SK-N-SH treated with all-trans-retinoic acid at 6 μM for 48 hours (cell line): Measurements from ENCODE around the gene ELOVL7.
"Not testable (repeated sequence)": the region's sequence is repeated elsewhere in the genome, so short reads cannot be mapped to it uniquely, and the experiment has no call there.

Source experiments
- ATAC-seq: fragments of 200-7000 bp; cut with Tn5 transposase; 3 replicates; pipeline ENCODE4 v1.9.1; 2020; ENCODE audit warnings: mild to moderate bottlenecking, moderate library complexity
- ARNTL ChIP-seq: fragments of 450-650 bp; formaldehyde crosslinking; IDR thresholded peaks from 2 replicates; pipeline ENCODE4 v1.5.0; 2020; ENCODE audit warnings: low read depth, mild to moderate bottlenecking, moderate library complexity, borderline replicate concordance
- CSDC2 ChIP-seq: fragments of 250-450 bp; sonication (Bioruptor Pico); IDR thresholded peaks from 2 replicates; pipeline ENCODE4 v1.5.0; 2020; ENCODE audit warnings: mild to moderate bottlenecking, moderate library complexity
- ESRRG ChIP-seq: fragments of 250-450 bp; sonication (Bioruptor Pico); IDR thresholded peaks from 2 replicates; pipeline ENCODE4 v1.6.1; 2021; ENCODE audit warnings: mild to moderate bottlenecking
- GLIS3 ChIP-seq: fragments of 250-450 bp; sonication (Bioruptor Pico); IDR thresholded peaks from 2 replicates; pipeline ENCODE4 v1.5.0; 2020; ENCODE audit warnings: mild to moderate bottlenecking, moderate library complexity
- ISL1 ChIP-seq: fragments of 250-450 bp; sonication (Bioruptor Pico); IDR thresholded peaks from 2 replicates; pipeline ENCODE4 v2.1.2; 2022; ENCODE audit warnings: mild to moderate bottlenecking, moderate library complexity
- OSR1 ChIP-seq: fragments of 250-450 bp; sonication (Bioruptor Pico); IDR thresholded peaks from 2 replicates; pipeline ENCODE4 v1.8.0; 2022; ENCODE audit warnings: moderate library complexity, mild to moderate bottlenecking, inconsistent platforms
- PPARA ChIP-seq: fragments of 250-450 bp; sonication (Bioruptor Pico); IDR thresholded peaks from 2 replicates; pipeline ENCODE4 v1.5.0; 2020; ENCODE audit warnings: mild to moderate bottlenecking, borderline replicate concordance
- RARB ChIP-seq: fragments of 250-450 bp; sonication (Bioruptor Pico); IDR thresholded peaks from 2 replicates; pipeline ENCODE4 v1.8.0; 2021; ENCODE audit warnings: mild to moderate bottlenecking, moderate library complexity
- SNAI2 ChIP-seq: fragments of 250-450 bp; sonication (Bioruptor Pico); IDR thresholded peaks from 2 replicates; pipeline ENCODE4 v1.5.0; 2020; ENCODE audit warnings: mild to moderate bottlenecking, moderate library complexity
- TCF4 ChIP-seq: fragments of 250-450 bp; sonication (Bioruptor Pico); IDR thresholded peaks from 2 replicates; pipeline ENCODE4 v1.8.0; 2021; ENCODE audit warnings: mild to moderate bottlenecking, moderate library complexity, borderline replicate concordance
- TOX ChIP-seq: fragments of 250-450 bp; sonication (Bioruptor Pico); IDR thresholded peaks from 2 replicates; pipeline ENCODE4 v1.8.0; 2021; ENCODE audit warnings: mild to moderate bottlenecking, moderate library complexity, borderline replicate concordance
- ZC3H10 ChIP-seq: fragments of 250-450 bp; sonication (Bioruptor Pico); IDR thresholded peaks from 2 replicates; pipeline ENCODE4 v1.5.1; 2021; ENCODE audit warnings: mild to moderate bottlenecking, moderate library complexity
- ZFP3 ChIP-seq: fragments of 250-450 bp; sonication (Bioruptor Pico); IDR thresholded peaks from 2 replicates; pipeline ENCODE4 v1.5.0; 2020; ENCODE audit warnings: mild to moderate bottlenecking, moderate library complexity
- ZNF565 ChIP-seq: fragments of 450-650 bp; formaldehyde crosslinking; conservative IDR thresholded peaks from 2 replicates; pipeline ENCODE4 v1.5.0; 2020; ENCODE audit warnings: low read depth, mild to moderate bottlenecking, moderate library complexity
- ZNF70 ChIP-seq: fragments of 450-650 bp; formaldehyde crosslinking; IDR thresholded peaks from 2 replicates; pipeline ENCODE4 v1.5.0; 2020; ENCODE audit warnings: mild to moderate bottlenecking, moderate library complexity
- TF ChIP-seq, protein P1 (sequence below): fragments of 250-450 bp; sonication (Bioruptor Pico); IDR thresholded peaks from 2 replicates; pipeline ENCODE4 v1.5.0; 2020; ENCODE audit warnings: mild to moderate bottlenecking, moderate library complexity
- TF ChIP-seq, protein P2 (sequence below): fragments of 250-450 bp; sonication (Bioruptor Pico); IDR thresholded peaks from 2 replicates; pipeline ENCODE4 v1.8.0; 2021; ENCODE audit warnings: low read depth, mild to moderate bottlenecking, moderate library complexity, borderline replicate concordance
- TF ChIP-seq, protein P3 (sequence below): fragments of 250-450 bp; sonication (Bioruptor Pico); IDR thresholded peaks from 2 replicates; pipeline ENCODE4 v1.5.1; 2021; ENCODE audit warnings: mild to moderate bottlenecking, moderate library complexity
- TF ChIP-seq, protein P4 (sequence below): fragments of 250-450 bp; sonication (Bioruptor Pico); IDR thresholded peaks from 2 replicates; pipeline ENCODE4 v1.8.0; 2020; ENCODE audit warnings: mild to moderate bottlenecking, moderate library complexity, borderline replicate concordance

The ELOVL7 gene

DNA sequence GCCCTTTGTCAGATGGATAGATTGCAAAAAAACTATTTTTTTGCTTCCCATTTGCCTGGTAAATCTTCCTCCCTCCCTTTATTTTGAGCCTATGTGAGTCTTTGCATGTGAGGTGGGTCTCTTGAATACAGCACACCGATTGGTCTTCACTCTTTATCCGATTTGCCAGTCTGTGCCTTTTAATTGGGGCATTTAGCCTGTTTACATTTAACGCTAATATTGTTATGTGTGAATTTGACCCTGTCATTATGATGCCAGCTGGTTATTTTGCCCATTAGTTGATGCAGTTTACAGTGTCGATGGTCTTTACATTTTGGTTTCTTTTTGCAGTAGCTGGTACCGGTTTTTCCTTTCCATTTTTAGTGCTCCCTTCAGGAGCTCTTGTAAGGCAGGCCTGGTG is 131.1 kb downstream of the ELOVL7 start:
- ATAC-seq: no peak
- TF ChIP-seq RARB (CRISPR knock-in tag) (no peak), GLIS3 (CRISPR knock-in tag) (no peak), TCF4 (CRISPR knock-in tag) (no peak), ZNF565 (CRISPR knock-in tag) (no peak), ESRRG (CRISPR knock-in tag) (no peak), ZNF70 (no peak), ISL1 (CRISPR knock-in tag) (no peak), ZFP3 (CRISPR knock-in tag) (no peak)
- TF ChIP-seq, protein P1, sequence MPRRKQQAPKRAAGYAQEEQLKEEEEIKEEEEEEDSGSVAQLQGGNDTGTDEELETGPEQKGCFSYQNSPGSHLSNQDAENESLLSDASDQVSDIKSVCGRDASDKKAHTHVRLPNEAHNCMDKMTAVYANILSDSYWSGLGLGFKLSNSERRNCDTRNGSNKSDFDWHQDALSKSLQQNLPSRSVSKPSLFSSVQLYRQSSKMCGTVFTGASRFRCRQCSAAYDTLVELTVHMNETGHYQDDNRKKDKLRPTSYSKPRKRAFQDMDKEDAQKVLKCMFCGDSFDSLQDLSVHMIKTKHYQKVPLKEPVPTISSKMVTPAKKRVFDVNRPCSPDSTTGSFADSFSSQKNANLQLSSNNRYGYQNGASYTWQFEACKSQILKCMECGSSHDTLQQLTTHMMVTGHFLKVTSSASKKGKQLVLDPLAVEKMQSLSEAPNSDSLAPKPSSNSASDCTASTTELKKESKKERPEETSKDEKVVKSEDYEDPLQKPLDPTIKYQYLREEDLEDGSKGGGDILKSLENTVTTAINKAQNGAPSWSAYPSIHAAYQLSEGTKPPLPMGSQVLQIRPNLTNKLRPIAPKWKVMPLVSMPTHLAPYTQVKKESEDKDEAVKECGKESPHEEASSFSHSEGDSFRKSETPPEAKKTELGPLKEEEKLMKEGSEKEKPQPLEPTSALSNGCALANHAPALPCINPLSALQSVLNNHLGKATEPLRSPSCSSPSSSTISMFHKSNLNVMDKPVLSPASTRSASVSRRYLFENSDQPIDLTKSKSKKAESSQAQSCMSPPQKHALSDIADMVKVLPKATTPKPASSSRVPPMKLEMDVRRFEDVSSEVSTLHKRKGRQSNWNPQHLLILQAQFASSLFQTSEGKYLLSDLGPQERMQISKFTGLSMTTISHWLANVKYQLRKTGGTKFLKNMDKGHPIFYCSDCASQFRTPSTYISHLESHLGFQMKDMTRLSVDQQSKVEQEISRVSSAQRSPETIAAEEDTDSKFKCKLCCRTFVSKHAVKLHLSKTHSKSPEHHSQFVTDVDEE (CRISPR knock-in tag): no peak
- TF ChIP-seq, protein P2, sequence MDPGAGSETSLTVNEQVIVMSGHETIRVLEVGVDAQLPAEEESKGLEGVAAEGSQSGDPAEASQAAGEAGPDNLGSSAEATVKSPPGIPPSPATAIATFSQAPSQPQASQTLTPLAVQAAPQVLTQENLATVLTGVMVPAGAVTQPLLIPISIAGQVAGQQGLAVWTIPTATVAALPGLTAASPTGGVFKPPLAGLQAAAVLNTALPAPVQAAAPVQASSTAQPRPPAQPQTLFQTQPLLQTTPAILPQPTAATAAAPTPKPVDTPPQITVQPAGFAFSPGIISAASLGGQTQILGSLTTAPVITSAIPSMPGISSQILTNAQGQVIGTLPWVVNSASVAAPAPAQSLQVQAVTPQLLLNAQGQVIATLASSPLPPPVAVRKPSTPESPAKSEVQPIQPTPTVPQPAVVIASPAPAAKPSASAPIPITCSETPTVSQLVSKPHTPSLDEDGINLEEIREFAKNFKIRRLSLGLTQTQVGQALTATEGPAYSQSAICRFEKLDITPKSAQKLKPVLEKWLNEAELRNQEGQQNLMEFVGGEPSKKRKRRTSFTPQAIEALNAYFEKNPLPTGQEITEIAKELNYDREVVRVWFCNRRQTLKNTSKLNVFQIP (CRISPR knock-in tag): no peak
- TF ChIP-seq, protein P3, sequence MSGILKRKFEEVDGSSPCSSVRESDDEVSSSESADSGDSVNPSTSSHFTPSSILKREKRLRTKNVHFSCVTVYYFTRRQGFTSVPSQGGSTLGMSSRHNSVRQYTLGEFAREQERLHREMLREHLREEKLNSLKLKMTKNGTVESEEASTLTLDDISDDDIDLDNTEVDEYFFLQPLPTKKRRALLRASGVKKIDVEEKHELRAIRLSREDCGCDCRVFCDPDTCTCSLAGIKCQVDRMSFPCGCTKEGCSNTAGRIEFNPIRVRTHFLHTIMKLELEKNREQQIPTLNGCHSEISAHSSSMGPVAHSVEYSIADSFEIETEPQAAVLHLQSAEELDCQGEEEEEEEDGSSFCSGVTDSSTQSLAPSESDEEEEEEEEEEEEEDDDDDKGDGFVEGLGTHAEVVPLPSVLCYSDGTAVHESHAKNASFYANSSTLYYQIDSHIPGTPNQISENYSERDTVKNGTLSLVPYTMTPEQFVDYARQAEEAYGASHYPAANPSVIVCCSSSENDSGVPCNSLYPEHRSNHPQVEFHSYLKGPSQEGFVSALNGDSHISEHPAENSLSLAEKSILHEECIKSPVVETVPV (CRISPR knock-in tag): no peak

DNA sequence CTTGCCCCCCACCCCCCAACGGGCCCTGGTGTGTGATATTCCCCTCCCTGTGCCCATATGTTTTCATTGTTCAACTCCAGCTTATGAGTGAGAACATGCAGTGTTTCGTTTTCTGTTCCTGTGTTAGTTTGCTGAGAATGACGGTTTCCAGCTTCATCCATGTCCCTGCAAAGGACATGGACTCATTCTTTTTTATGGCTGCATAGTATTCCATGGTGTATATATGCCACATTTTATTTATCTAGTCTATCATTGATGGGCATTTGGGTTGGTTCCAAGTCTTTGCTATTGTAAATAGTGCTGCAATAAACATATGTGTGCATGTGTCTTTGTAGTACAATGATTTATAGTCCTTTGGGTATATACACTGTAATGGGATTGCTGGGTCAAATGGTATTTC is 132.2 kb downstream of the ELOVL7 start:
- not testable (repeated sequence) for ATAC-seq

DNA sequence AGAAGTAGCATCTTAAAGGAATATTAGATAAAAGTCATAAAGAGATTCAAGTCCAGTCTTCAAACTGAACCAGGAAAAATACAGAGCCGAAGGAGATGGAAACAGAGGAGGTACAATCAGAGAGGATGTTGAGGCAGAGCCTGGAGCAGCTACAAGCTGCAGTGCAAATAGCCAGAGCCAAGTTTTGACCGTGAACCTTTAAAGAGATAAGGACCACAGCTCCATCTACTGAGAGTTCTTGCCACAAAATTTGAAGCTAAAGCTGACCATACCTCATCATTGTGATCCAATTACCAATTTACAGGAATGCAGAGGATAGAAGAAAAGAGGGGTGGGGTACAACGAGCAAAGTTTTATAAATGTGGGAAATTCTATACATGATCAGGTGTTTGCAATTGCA is 133.7 kb downstream of the ELOVL7 start:
- TF ChIP-seq, protein P3 (CRISPR knock-in tag): no peak
- no peak for TF ChIP-seq ZC3H10 (CRISPR knock-in tag)
- TF ChIP-seq, protein P4, sequence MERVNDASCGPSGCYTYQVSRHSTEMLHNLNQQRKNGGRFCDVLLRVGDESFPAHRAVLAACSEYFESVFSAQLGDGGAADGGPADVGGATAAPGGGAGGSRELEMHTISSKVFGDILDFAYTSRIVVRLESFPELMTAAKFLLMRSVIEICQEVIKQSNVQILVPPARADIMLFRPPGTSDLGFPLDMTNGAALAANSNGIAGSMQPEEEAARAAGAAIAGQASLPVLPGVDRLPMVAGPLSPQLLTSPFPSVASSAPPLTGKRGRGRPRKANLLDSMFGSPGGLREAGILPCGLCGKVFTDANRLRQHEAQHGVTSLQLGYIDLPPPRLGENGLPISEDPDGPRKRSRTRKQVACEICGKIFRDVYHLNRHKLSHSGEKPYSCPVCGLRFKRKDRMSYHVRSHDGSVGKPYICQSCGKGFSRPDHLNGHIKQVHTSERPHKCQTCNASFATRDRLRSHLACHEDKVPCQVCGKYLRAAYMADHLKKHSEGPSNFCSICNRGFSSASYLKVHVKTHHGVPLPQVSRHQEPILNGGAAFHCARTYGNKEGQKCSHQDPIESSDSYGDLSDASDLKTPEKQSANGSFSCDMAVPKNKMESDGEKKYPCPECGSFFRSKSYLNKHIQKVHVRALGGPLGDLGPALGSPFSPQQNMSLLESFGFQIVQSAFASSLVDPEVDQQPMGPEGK: no peak
- TF ChIP-seq TCF4 (CRISPR knock-in tag): no peak
- TF ChIP-seq RARB (CRISPR knock-in tag): no peak
- TF ChIP-seq ZNF565 (CRISPR knock-in tag): no peak
- no peak for TF ChIP-seq ISL1 (CRISPR knock-in tag)
- no peak for ATAC-seq

DNA sequence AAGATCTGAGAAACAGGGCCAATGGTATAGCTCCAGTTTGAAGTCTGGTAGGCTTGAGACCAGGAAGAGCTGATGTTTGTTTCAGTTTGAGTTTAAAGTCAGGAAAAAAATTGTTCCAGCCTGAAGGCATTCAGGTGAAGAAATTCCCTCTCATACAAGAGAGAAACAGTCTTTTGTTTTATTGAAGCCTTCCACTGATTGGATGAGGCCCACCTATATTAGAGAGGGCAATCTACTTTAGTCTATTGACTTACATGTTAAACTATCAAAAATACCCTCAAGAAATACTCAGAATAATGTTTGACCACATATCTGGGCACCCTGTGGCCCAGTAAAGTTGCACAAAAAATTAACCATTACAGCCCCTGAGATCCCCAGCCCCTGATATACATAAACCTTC is 138.9 kb downstream of the ELOVL7 start:
- ATAC-seq: no peak
- TF ChIP-seq ESRRG (CRISPR knock-in tag): no peak
- no peak for TF ChIP-seq ZNF70
- TF ChIP-seq PPARA: no peak
- TF ChIP-seq TOX (CRISPR knock-in tag): no peak
- no peak for TF ChIP-seq CSDC2
- no peak for TF ChIP-seq ARNTL (CRISPR knock-in tag)
- no peak for TF ChIP-seq ISL1 (CRISPR knock-in tag)
- TF ChIP-seq TCF4 (CRISPR knock-in tag): no peak
- no peak for TF ChIP-seq SNAI2 (CRISPR knock-in tag)
- TF ChIP-seq OSR1 (CRISPR knock-in tag): no peak
- TF ChIP-seq, protein P3 (CRISPR knock-in tag): no peak
- TF ChIP-seq, protein P4: no peak
- TF ChIP-seq ZFP3 (CRISPR knock-in tag): no peak
- TF ChIP-seq, protein P1 (CRISPR knock-in tag): no peak
- no peak for TF ChIP-seq ZNF565 (CRISPR knock-in tag)
